GM23248 (cell line): ENCODE results near the gene CMTM6.

ENCODE experiments used
- EZH2 ChIP-seq: fragments of 200-600 bp; sonication (generic); IDR thresholded peaks from 2 replicates; pipeline ENCODE4 v1.6.1; 2018; ENCODE audit warnings: antibody characterized with exemption, mild to moderate bottlenecking; ENCODE audit not compliant: insufficient read depth, poor library complexity, severe bottlenecking
- EZH2phosphoT487 ChIP-seq: fragments of 200-600 bp; sonication (generic); IDR thresholded peaks from 2 replicates; pipeline ENCODE4 v1.6.1; 2018; ENCODE audit warnings: antibody characterized with exemption, moderate library complexity, mild to moderate bottlenecking, low read depth; ENCODE audit not compliant: insufficient read depth

DNA sequence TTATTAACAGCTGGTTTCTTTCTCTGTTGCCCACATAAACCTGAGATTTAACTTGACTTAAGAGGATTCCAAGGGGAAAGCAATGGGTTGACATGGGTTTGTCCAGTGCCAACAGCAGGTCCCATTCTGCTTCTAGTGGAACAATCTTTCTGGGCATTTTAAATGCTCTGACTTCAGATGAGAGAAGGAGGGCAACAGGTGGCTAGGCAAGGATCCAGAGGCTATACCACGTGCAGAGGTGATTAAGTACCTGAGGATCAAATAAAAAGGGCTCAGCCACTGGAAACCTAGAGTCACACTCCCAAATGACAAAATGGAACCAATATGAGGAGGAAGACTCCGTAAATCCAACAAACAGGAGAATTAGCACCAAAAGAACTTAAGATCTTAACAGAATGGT, 28.5 kb downstream of the CMTM6 start:
- TF ChIP-seq EZH2 (no peak), EZH2phosphoT487 (no peak)
